ENCODE data around the gene HOXB2.
A peak's percentile ranks its signal among the peaks of the same experiment; 100 is the strongest.

Gene HOXB2

GRCh38 chr17:48543854-48544348, 1.0 kb downstream of the HOXB2 start (continued):
- TF ChIP-seq, protein P1, sequence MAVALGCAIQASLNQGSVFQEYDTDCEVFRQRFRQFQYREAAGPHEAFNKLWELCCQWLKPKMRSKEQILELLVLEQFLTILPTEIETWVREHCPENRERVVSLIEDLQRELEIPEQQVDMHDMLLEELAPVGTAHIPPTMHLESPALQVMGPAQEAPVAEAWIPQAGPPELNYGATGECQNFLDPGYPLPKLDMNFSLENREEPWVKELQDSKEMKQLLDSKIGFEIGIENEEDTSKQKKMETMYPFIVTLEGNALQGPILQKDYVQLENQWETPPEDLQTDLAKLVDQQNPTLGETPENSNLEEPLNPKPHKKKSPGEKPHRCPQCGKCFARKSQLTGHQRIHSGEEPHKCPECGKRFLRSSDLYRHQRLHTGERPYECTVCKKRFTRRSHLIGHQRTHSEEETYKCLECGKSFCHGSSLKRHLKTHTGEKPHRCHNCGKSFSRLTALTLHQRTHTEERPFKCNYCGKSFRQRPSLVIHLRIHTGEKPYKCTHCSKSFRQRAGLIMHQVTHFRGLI (tag by site-specific recombination; IDR thresholded peaks at IDR 0.05), result no peak; the same call in 1 of the 2 replicates
- TF ChIP-seq ZNF354C (tag by site-specific recombination; IDR thresholded peaks at IDR 0.05; ENCODE audit: borderline replicate concordance, low read depth), result no peak
- no peak for TF ChIP-seq ZNF548 (tag by site-specific recombination; IDR thresholded peaks at IDR 0.05)
- no peak for TF ChIP-seq ZNF391 (tag by site-specific recombination; IDR thresholded peaks at IDR 0.05; ENCODE audit: borderline replicate concordance, low read depth)
- TF ChIP-seq GFI1B (tag by site-specific recombination; IDR thresholded peaks at IDR 0.05), result no peak
- TF ChIP-seq ZNF558 (tag by site-specific recombination; IDR thresholded peaks at IDR 0.05), result no peak
- no peak for TF ChIP-seq KLF10 (tag by site-specific recombination; IDR thresholded peaks at IDR 0.05)
- TF ChIP-seq GLIS1 (tag by site-specific recombination; IDR thresholded peaks at IDR 0.05), result peak; percentile 39
- TF ChIP-seq ZNF600 (tag by site-specific recombination; IDR thresholded peaks at IDR 0.05), result no peak
- TF ChIP-seq ZNF23 (tag by site-specific recombination; IDR thresholded peaks at IDR 0.05; ENCODE audit: borderline replicate concordance), result no peak
- no peak for TF ChIP-seq ZNF518A (tag by site-specific recombination; conservative IDR thresholded peaks at IDR 0.05; ENCODE audit: low read depth)
- no peak for TF ChIP-seq BCL11A (tag by site-specific recombination; IDR thresholded peaks at IDR 0.05; ENCODE audit: low read depth)
- no peak for TF ChIP-seq ZBTB17 (tag by site-specific recombination; IDR thresholded peaks at IDR 0.05)
- TF ChIP-seq REPIN1 (tag by site-specific recombination; IDR thresholded peaks at IDR 0.05; ENCODE audit: low read depth), result no peak
- TF ChIP-seq ZNF24 (tag by site-specific recombination; IDR thresholded peaks at IDR 0.05), result no peak
- TF ChIP-seq PRDM10 (tag by site-specific recombination; IDR thresholded peaks at IDR 0.05), result peak; percentile 98
- TF ChIP-seq GLIS2 (tag by site-specific recombination; IDR thresholded peaks at IDR 0.05), result peak; percentile 86
- TF ChIP-seq, protein P2, sequence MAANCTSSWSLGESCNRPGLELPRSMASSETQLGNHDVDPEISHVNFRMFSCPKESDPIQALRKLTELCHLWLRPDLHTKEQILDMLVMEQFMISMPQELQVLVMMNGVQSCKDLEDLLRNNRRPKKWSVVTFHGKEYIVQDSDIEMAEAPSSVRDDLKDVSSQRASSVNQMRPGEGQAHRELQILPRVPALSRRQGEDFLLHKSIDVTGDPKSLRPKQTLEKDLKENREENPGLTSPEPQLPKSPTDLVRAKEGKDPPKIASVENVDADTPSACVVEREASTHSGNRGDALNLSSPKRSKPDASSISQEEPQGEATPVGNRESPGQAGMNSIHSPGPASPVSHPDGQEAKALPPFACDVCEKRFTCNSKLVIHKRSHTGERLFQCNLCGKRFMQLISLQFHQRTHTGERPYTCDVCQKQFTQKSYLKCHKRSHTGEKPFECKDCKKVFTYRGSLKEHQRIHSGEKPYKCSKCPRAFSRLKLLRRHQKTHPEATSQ (tag by site-specific recombination; IDR thresholded peaks at IDR 0.05), result no peak
- TF ChIP-seq, protein P3, sequence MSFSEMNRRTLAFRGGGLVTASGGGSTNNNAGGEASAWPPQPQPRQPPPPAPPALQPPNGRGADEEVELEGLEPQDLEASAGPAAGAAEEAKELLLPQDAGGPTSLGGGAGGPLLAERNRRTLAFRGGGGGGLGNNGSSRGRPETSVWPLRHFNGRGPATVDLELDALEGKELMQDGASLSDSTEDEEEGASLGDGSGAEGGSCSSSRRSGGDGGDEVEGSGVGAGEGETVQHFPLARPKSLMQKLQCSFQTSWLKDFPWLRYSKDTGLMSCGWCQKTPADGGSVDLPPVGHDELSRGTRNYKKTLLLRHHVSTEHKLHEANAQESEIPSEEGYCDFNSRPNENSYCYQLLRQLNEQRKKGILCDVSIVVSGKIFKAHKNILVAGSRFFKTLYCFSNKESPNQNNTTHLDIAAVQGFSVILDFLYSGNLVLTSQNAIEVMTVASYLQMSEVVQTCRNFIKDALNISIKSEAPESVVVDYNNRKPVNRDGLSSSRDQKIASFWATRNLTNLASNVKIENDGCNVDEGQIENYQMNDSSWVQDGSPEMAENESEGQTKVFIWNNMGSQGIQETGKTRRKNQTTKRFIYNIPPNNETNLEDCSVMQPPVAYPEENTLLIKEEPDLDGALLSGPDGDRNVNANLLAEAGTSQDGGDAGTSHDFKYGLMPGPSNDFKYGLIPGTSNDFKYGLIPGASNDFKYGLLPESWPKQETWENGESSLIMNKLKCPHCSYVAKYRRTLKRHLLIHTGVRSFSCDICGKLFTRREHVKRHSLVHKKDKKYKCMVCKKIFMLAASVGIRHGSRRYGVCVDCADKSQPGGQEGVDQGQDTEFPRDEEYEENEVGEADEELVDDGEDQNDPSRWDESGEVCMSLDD (tag by site-specific recombination; IDR thresholded peaks at IDR 0.05), result no peak
- no peak for TF ChIP-seq ZFP37 (tag by site-specific recombination; IDR thresholded peaks at IDR 0.05)
- TF ChIP-seq, protein P4, sequence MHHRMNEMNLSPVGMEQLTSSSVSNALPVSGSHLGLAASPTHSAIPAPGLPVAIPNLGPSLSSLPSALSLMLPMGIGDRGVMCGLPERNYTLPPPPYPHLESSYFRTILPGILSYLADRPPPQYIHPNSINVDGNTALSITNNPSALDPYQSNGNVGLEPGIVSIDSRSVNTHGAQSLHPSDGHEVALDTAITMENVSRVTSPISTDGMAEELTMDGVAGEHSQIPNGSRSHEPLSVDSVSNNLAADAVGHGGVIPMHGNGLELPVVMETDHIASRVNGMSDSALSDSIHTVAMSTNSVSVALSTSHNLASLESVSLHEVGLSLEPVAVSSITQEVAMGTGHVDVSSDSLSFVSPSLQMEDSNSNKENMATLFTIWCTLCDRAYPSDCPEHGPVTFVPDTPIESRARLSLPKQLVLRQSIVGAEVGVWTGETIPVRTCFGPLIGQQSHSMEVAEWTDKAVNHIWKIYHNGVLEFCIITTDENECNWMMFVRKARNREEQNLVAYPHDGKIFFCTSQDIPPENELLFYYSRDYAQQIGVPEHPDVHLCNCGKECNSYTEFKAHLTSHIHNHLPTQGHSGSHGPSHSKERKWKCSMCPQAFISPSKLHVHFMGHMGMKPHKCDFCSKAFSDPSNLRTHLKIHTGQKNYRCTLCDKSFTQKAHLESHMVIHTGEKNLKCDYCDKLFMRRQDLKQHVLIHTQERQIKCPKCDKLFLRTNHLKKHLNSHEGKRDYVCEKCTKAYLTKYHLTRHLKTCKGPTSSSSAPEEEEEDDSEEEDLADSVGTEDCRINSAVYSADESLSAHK (tag by site-specific recombination; IDR thresholded peaks at IDR 0.05), result no peak
- TF ChIP-seq ZFHX2 (tag by site-specific recombination; conservative IDR thresholded peaks at IDR 0.05), result peak; percentile 55
- no peak for TF ChIP-seq ZNF658 (tag by site-specific recombination; IDR thresholded peaks at IDR 0.05)
- TF ChIP-seq ZNF175 (tag by site-specific recombination; IDR thresholded peaks at IDR 0.05), result no peak
